ENCODE data around the gene FABP7. TPM values are rescaled to one million over a fixed set of nuclear protein-coding genes. Genes with fewer than 3 reads are reported as not detected.

Gene FABP7
- not detected for total RNA-seq
- not detected for polyA plus RNA-seq (ENCODE audit: insufficient read depth, low read depth, low replicate concordance)
- long read RNA-seq, donor 1, result 0 reads
- long read RNA-seq, donor 2, result 0 reads

- intact Hi-C loops (cut with DNase I; ENCODE audit: low total_unique reads), result no loop called here
- H3K27me3 ChIP-seq, result no peaks in the 10 kb centered on the region
- DNase-seq, result no peak
- H3K4me1 ChIP-seq, result no peaks in the 10 kb centered on the region
- WGBS, 2 donors, result 36 to 54% methylated on average over 3 of the region's 3 CpGs
- H3K4me3 ChIP-seq, result no peak within 1 kb of the TSS
- no peak for TF ChIP-seq POLR2A (IDR thresholded peaks at IDR 0.05)
- H3K9me3 ChIP-seq, result no peaks in the 10 kb centered on the region
- H3K27ac ChIP-seq, result no peak within 1 kb of the TSS
- no peaks in the 10 kb centered on the region for H3K36me3 ChIP-seq (ENCODE audit: low read depth, missing control alignments)
These were observed at the start of gene FABP7 for GRCh38 chr6:122779667-122780066. TSS of gene FABP7 (plus strand) at chr6:122779716. CDS start at chr6:122779795, 79 bp downstream.

GRCh38 chr6:122730334-122730733 lies 49.2 kb upstream of the FABP7 start:
- Histone ChIP-seq H3K4me3 (no peak overlapping the region), H3K27ac (no peak overlapping the region), H3K36me3 (ENCODE audit: low read depth, missing control alignments) (no peaks in the 10 kb centered on the region), H3K27me3 (no peaks in the 10 kb centered on the region), H3K4me1 (no peaks in the 10 kb centered on the region), H3K9me3 (no peaks in the 10 kb centered on the region)
- WGBS, 2 donors, result 72 to 75% methylated on average over 3 of the region's 3 CpGs
- intact Hi-C loops (cut with DNase I; ENCODE audit: low total_unique reads), result loop anchor here (5.0 kb wide), 1 partner anchor 107 kb away; no protein-coding TSS in a partner anchor
- DNase-seq, result no peak
- TF ChIP-seq CTCF (IDR thresholded peaks at IDR 0.05) (no peak), POLR2A (IDR thresholded peaks at IDR 0.05) (no peak)

GRCh38 chr6:122730775-122731386 lies 48.6 kb upstream of the FABP7 start:
- H3K4me1 ChIP-seq, result no peaks in the 10 kb centered on the region
- peak; percentile 30 to 75 (median 73) for TF ChIP-seq CTCF (IDR thresholded peaks at IDR 0.05)
- no peak for TF ChIP-seq POLR2A (IDR thresholded peaks at IDR 0.05)
- no peaks in the 10 kb centered on the region for H3K36me3 ChIP-seq (ENCODE audit: low read depth, missing control alignments)
- no peaks in the 10 kb centered on the region for H3K9me3 ChIP-seq
- no peaks in the 10 kb centered on the region for H3K27me3 ChIP-seq
- 2 to 5% methylated on average over 4 of the region's 4 CpGs for WGBS, 2 donors
- intact Hi-C loops (cut with DNase I; ENCODE audit: low total_unique reads), result loop anchor here (5.0 kb wide), 1 partner anchor 106 kb away; no protein-coding TSS in a partner anchor
- no peak overlapping the region for H3K27ac ChIP-seq
- no peak for DNase-seq
- no peak overlapping the region for H3K4me3 ChIP-seq

GRCh38 chr6:122733259-122733658 lies 46.3 kb upstream of the FABP7 start:
- no peaks in the 10 kb centered on the region for H3K4me1 ChIP-seq
- H3K9me3 ChIP-seq, result no peaks in the 10 kb centered on the region
- no peak for DNase-seq
- intact Hi-C loops (cut with DNase I; ENCODE audit: low total_unique reads), result loop anchor here (5.0 kb wide), 1 partner anchor 104 kb away; no protein-coding TSS in a partner anchor
- no peak for TF ChIP-seq POLR2A (IDR thresholded peaks at IDR 0.05)
- TF ChIP-seq CTCF (IDR thresholded peaks at IDR 0.05), result no peak
- 83 to 84% methylated on average over 4 of the region's 4 CpGs for WGBS, 2 donors
- no peaks in the 10 kb centered on the region for H3K27me3 ChIP-seq
- no peak overlapping the region for H3K27ac ChIP-seq
- H3K36me3 ChIP-seq (ENCODE audit: low read depth, missing control alignments), result no peaks in the 10 kb centered on the region
- no peak overlapping the region for H3K4me3 ChIP-seq

- intact Hi-C loops (cut with DNase I; ENCODE audit: low total_unique reads), result loop anchor here (5.0 kb wide), 1 partner anchor 103 kb away; no protein-coding TSS in a partner anchor
- no peak overlapping the region for H3K27ac ChIP-seq
- 55 to 63% methylated on average over 10 of the region's 10 CpGs for WGBS, 2 donors
These were observed 44.8 kb upstream of the FABP7 start for GRCh38 chr6:122734529-122735395.

More at GRCh38 chr6:122734529-122735395, 44.8 kb upstream of the FABP7 start:
- TF ChIP-seq CTCF (IDR thresholded peaks at IDR 0.05) (no peak), POLR2A (IDR thresholded peaks at IDR 0.05) (no peak)
- Histone ChIP-seq H3K27me3 (no peaks in the 10 kb centered on the region), H3K4me1 (no peaks in the 10 kb centered on the region), H3K9me3 (no peaks in the 10 kb centered on the region), H3K4me3 (no peak overlapping the region), H3K36me3 (ENCODE audit: low read depth, missing control alignments) (no peaks in the 10 kb centered on the region)
- DNase-seq, result no peak

Data from testis (tissue), 5 donors.